Ishikawa (cell line): Measurements from ENCODE around the gene GIMAP6.

Source experiments
- CEBPB ChIP-seq: IDR thresholded peaks from 2 replicates; pipeline ENCODE4 v1.6.1; 2012
- CREB1 ChIP-seq: IDR thresholded peaks from 2 replicates; pipeline ENCODE4 v1.6.1; 2012; ENCODE audit warnings: low read depth
- EGR1 ChIP-seq: IDR thresholded peaks from 2 replicates; pipeline ENCODE4 v1.6.1; 2012
- EP300 ChIP-seq: IDR thresholded peaks from 2 replicates; pipeline ENCODE4 v1.6.1; 2012; ENCODE audit warnings: borderline replicate concordance
- FOXM1 ChIP-seq: IDR thresholded peaks from 2 replicates; pipeline ENCODE4 v1.6.1; 2012; ENCODE audit warnings: low read depth, borderline replicate concordance
- MAX ChIP-seq: IDR thresholded peaks from 2 replicates; pipeline ENCODE4 v1.6.1; 2012
- NFIC ChIP-seq: IDR thresholded peaks from 2 replicates; pipeline ENCODE4 v1.6.1; 2012
- RAD21 ChIP-seq: IDR thresholded peaks from 2 replicates; pipeline ENCODE4 v1.6.1; 2012; ENCODE audit warnings: low read depth
- TAF1 ChIP-seq: IDR thresholded peaks from 2 replicates; pipeline ENCODE4 v1.6.1; 2012; ENCODE audit warnings: low read depth, mild to moderate bottlenecking
- TCF12 ChIP-seq: IDR thresholded peaks from 2 replicates; pipeline ENCODE4 v1.6.1; 2012; ENCODE audit warnings: low read depth
- TEAD4 ChIP-seq: IDR thresholded peaks from 2 replicates; pipeline ENCODE4 v1.6.1; 2012
- YY1 ChIP-seq: IDR thresholded peaks from 2 replicates; pipeline ENCODE4 v1.6.1; 2012; ENCODE audit warnings: low read depth
- ZBTB7A ChIP-seq: IDR thresholded peaks from 2 replicates; pipeline ENCODE4 v1.6.1; 2012; ENCODE audit warnings: low read depth
- TF ChIP-seq, protein P1 (sequence below): IDR thresholded peaks from 2 replicates; pipeline ENCODE4 v1.6.1; 2012
- TF ChIP-seq, protein P2 (sequence below): IDR thresholded peaks from 2 replicates; pipeline ENCODE4 v1.6.1; 2012; ENCODE audit warnings: low read depth, mild to moderate bottlenecking

Gene GIMAP6

DNA sequence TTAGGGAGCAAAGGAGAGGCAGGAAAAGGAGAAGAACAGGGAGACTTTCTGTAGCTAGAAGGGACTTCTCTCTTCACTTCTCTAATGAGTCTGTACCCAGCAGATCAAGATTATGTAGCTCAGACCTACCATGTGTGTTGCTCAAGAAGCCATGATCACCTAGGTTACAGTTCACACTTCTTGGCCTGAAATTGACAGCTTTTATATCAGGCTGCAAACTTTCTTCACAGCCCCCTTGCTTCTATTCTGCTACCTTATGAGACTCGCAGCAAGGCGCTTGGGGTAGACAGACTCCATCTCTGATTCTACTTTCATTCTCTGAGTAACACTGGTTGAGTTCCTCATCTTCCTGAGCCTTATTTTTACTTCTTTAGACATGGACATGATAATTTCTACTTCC lies 33.7 kb upstream of the GIMAP6 start:
- TF ChIP-seq EP300, result no peak

DNA sequence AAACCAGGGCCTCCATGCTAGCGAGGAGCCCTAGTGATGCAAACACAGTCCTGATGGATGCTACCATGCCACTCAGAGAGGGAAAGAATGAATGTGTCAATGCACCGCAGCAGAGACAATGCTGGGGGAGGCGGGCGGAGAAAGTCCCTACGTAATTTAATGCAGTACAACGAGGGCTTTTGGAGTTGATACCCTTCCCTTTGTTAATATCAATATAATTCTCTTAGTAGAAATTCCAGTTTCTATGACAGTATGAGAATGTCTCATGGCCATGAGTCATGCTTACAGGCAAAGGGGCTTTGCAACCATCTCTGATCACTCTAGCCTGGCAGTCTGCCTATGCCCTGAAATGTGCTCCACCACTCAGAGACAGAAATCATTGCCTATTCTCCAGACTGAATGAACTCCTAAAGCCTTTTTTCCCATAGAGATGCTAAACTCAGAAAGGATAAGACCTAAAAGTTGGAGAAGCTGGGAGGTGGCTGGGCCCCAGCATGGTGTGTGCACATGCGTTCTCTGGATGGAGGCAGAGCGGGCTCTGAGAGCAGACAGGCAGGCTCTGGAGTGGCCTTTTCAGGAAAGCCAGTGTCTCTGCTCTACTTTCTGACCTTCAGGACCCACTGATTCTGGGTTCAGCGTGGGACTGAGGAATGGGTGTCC lies 33.0 kb upstream of the GIMAP6 start:
- TF ChIP-seq, protein P1, sequence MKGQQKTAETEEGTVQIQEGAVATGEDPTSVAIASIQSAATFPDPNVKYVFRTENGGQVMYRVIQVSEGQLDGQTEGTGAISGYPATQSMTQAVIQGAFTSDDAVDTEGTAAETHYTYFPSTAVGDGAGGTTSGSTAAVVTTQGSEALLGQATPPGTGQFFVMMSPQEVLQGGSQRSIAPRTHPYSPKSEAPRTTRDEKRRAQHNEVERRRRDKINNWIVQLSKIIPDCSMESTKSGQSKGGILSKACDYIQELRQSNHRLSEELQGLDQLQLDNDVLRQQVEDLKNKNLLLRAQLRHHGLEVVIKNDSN, result no peak
- TF ChIP-seq EGR1 (no peak), TCF12 (no peak), RAD21 (no peak)

DNA sequence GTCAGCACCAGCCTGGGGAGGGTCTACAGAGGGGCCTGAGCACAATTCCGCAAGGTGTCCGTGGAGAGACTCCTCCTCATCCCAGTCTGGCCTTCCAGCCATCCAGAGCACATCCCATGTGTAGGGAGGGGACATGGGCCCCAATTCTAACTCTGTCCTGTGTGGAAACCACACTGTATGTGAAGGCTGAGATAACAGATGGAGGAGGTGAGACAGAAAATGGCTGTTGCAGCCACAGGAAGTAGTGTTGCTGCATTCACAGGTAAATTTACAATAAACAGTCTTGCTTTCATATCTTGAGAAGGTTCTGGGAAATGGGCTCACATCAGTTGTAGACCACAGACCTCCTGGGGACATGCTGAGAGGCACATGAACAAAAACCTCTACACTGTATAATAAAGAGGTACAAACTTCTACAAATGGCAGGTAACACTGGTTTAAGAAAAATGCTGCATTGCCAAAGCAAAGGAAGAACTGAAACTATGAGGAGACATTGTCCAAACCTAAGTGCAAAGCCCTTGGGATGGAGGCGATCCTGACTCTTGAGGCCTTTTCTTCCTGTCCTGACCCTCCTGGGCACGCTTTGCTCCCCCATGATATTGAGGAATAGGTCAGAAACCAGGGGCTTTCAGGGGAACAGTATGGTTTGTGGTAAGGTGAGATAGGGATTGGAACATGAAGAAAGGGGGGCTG lies 31.8 kb upstream of the GIMAP6 start:
- TF ChIP-seq EGR1 (no peak), TEAD4 (no peak), FOXM1 (no peak), EP300 (no peak), TCF12 (no peak), MAX (no peak), RAD21 (no peak), TAF1 (no peak), ZBTB7A (no peak), CEBPB (no peak), YY1 (no peak), NFIC (no peak), CREB1 (no peak)
- TF ChIP-seq, protein P1, result no peak
- TF ChIP-seq, protein P2, sequence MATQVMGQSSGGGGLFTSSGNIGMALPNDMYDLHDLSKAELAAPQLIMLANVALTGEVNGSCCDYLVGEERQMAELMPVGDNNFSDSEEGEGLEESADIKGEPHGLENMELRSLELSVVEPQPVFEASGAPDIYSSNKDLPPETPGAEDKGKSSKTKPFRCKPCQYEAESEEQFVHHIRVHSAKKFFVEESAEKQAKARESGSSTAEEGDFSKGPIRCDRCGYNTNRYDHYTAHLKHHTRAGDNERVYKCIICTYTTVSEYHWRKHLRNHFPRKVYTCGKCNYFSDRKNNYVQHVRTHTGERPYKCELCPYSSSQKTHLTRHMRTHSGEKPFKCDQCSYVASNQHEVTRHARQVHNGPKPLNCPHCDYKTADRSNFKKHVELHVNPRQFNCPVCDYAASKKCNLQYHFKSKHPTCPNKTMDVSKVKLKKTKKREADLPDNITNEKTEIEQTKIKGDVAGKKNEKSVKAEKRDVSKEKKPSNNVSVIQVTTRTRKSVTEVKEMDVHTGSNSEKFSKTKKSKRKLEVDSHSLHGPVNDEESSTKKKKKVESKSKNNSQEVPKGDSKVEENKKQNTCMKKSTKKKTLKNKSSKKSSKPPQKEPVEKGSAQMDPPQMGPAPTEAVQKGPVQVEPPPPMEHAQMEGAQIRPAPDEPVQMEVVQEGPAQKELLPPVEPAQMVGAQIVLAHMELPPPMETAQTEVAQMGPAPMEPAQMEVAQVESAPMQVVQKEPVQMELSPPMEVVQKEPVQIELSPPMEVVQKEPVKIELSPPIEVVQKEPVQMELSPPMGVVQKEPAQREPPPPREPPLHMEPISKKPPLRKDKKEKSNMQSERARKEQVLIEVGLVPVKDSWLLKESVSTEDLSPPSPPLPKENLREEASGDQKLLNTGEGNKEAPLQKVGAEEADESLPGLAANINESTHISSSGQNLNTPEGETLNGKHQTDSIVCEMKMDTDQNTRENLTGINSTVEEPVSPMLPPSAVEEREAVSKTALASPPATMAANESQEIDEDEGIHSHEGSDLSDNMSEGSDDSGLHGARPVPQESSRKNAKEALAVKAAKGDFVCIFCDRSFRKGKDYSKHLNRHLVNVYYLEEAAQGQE, result no peak

- TF ChIP-seq NFIC (no peak), FOXM1 (no peak), RAD21 (no peak), MAX (no peak), CREB1 (no peak), CEBPB (no peak), TAF1 (no peak), EGR1 (no peak), EP300 (no peak)
- TF ChIP-seq, protein P1, result no peak
Measured at GRCh38 chr7:150660939-150661613, 28.9 kb upstream of the GIMAP6 start.

DNA sequence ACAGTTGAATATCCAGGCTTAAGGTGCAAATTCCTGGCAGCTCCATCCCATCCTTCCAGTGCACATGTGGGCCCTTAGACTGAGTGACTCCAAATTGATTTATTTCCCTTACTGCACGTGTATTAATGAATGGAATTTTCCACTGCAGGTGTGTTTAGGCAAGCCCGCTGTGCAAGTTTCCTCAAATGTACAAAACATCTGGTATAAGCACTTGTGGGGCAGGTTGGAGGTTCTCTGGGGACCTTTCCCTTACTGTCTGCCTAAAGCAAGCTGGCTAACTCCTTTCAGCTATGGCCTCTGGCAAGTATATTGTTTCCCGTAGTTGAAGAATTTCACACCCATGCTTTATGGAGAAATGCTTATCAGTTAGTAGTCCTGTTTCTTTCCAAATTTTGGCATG lies 25.3 kb upstream of the GIMAP6 start:
- TF ChIP-seq NFIC, result no peak
- no peak for TF ChIP-seq TEAD4
- no peak for TF ChIP-seq FOXM1

DNA sequence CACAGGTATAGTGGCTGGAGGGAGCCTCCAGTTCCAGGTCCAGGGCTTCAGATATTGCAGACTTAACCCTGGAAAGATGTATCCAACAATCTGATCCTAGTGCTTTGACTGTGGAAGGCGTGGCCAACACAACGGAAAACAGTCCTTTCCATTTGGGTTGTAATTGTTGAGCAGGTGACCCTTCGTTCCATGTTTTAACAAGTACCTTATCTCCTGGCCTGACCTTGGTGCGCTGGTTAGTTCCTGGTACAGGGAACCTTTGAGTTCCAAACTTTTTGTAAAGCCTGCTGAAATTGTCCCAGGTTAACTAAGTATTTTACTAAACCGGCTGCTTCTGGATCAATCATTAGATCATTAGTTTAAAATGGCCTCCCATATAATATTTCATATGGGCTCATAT lies 23.9 kb upstream of the GIMAP6 start:
- TF ChIP-seq EGR1 (no peak), FOXM1 (no peak), MAX (no peak), RAD21 (no peak), NFIC (no peak), EP300 (no peak), TCF12 (no peak), CEBPB (no peak), ZBTB7A (no peak), TEAD4 (no peak), TAF1 (no peak), CREB1 (no peak), YY1 (no peak)
- TF ChIP-seq, protein P2, result no peak
- TF ChIP-seq, protein P1, result no peak
